ENCODE data around the gene GPD1. TPM values are rescaled to one million over a fixed set of nuclear protein-coding genes. Genes with fewer than 3 reads are reported as not detected.

Gene GPD1
- total and polyA plus RNA-seq, 9 of the 15 experiments (the other 6 are each of a cell fraction or from before 2014, with no cell fraction given), result 0.13 to 1.00 (median 0.55) TPM

DNA sequence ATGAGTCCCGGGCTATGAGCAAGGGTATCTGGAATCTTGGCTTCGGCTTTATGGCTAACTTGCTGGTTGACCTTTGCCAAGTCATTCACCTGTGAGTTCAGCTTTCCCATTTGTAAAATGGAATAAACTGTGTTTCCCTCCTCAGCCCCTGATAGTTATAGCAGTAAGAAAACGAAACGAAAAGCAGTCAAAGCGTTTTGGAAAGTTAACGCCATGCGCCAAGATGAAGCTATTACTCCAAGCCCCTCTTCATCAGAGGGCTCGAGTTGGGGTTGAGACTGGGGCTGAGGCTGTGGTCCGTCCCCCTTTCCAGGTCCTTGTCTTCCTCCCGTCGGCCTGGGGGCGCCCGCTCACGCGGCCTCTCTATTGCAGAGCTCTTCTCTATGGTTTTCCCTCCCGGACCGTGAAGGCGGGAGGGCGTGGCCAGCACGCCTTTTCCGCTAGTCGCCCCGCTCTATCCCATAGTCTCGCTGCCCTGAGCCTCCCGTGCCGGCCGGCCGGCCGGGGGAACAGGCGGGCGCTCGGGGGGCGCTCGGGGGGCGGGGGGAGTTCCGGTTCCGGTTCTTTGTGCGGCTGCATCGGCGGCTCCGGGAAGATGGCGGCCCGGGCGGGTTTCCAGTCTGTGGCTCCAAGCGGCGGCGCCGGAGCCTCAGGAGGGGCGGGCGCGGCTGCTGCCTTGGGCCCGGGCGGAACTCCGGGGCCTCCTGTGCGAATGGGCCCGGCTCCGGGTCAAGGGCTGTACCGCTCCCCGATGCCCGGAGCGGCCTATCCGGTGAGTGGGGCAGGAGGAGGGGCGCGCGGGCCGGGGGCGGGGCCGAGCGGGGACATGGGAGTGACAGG, 18.8 kb upstream of the GPD1 start, which contains the start of gene SMARCD1 (continued):
- TF ChIP-seq, protein P1, sequence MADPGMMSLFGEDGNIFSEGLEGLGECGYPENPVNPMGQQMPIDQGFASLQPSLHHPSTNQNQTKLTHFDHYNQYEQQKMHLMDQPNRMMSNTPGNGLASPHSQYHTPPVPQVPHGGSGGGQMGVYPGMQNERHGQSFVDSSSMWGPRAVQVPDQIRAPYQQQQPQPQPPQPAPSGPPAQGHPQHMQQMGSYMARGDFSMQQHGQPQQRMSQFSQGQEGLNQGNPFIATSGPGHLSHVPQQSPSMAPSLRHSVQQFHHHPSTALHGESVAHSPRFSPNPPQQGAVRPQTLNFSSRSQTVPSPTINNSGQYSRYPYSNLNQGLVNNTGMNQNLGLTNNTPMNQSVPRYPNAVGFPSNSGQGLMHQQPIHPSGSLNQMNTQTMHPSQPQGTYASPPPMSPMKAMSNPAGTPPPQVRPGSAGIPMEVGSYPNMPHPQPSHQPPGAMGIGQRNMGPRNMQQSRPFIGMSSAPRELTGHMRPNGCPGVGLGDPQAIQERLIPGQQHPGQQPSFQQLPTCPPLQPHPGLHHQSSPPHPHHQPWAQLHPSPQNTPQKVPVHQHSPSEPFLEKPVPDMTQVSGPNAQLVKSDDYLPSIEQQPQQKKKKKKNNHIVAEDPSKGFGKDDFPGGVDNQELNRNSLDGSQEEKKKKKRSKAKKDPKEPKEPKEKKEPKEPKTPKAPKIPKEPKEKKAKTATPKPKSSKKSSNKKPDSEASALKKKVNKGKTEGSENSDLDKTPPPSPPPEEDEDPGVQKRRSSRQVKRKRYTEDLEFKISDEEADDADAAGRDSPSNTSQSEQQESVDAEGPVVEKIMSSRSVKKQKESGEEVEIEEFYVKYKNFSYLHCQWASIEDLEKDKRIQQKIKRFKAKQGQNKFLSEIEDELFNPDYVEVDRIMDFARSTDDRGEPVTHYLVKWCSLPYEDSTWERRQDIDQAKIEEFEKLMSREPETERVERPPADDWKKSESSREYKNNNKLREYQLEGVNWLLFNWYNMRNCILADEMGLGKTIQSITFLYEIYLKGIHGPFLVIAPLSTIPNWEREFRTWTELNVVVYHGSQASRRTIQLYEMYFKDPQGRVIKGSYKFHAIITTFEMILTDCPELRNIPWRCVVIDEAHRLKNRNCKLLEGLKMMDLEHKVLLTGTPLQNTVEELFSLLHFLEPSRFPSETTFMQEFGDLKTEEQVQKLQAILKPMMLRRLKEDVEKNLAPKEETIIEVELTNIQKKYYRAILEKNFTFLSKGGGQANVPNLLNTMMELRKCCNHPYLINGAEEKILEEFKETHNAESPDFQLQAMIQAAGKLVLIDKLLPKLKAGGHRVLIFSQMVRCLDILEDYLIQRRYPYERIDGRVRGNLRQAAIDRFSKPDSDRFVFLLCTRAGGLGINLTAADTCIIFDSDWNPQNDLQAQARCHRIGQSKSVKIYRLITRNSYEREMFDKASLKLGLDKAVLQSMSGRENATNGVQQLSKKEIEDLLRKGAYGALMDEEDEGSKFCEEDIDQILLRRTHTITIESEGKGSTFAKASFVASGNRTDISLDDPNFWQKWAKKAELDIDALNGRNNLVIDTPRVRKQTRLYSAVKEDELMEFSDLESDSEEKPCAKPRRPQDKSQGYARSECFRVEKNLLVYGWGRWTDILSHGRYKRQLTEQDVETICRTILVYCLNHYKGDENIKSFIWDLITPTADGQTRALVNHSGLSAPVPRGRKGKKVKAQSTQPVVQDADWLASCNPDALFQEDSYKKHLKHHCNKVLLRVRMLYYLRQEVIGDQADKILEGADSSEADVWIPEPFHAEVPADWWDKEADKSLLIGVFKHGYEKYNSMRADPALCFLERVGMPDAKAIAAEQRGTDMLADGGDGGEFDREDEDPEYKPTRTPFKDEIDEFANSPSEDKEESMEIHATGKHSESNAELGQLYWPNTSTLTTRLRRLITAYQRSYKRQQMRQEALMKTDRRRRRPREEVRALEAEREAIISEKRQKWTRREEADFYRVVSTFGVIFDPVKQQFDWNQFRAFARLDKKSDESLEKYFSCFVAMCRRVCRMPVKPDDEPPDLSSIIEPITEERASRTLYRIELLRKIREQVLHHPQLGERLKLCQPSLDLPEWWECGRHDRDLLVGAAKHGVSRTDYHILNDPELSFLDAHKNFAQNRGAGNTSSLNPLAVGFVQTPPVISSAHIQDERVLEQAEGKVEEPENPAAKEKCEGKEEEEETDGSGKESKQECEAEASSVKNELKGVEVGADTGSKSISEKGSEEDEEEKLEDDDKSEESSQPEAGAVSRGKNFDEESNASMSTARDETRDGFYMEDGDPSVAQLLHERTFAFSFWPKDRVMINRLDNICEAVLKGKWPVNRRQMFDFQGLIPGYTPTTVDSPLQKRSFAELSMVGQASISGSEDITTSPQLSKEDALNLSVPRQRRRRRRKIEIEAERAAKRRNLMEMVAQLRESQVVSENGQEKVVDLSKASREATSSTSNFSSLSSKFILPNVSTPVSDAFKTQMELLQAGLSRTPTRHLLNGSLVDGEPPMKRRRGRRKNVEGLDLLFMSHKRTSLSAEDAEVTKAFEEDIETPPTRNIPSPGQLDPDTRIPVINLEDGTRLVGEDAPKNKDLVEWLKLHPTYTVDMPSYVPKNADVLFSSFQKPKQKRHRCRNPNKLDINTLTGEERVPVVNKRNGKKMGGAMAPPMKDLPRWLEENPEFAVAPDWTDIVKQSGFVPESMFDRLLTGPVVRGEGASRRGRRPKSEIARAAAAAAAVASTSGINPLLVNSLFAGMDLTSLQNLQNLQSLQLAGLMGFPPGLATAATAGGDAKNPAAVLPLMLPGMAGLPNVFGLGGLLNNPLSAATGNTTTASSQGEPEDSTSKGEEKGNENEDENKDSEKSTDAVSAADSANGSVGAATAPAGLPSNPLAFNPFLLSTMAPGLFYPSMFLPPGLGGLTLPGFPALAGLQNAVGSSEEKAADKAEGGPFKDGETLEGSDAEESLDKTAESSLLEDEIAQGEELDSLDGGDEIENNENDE (IDR thresholded peaks at IDR 0.05; ENCODE audit: low read depth, low read length), result no peak
- TF ChIP-seq CBFB (CRISPR knock-in tag; IDR thresholded peaks at IDR 0.05) (no peak), E2F3 (CRISPR knock-in tag; IDR thresholded peaks at IDR 0.05) (no peak), RNF2 (IDR thresholded peaks at IDR 0.05) (no peak), ZNF41 (CRISPR knock-in tag; conservative IDR thresholded peaks at IDR 0.05) (no peak)
- TF ChIP-seq, protein P2, sequence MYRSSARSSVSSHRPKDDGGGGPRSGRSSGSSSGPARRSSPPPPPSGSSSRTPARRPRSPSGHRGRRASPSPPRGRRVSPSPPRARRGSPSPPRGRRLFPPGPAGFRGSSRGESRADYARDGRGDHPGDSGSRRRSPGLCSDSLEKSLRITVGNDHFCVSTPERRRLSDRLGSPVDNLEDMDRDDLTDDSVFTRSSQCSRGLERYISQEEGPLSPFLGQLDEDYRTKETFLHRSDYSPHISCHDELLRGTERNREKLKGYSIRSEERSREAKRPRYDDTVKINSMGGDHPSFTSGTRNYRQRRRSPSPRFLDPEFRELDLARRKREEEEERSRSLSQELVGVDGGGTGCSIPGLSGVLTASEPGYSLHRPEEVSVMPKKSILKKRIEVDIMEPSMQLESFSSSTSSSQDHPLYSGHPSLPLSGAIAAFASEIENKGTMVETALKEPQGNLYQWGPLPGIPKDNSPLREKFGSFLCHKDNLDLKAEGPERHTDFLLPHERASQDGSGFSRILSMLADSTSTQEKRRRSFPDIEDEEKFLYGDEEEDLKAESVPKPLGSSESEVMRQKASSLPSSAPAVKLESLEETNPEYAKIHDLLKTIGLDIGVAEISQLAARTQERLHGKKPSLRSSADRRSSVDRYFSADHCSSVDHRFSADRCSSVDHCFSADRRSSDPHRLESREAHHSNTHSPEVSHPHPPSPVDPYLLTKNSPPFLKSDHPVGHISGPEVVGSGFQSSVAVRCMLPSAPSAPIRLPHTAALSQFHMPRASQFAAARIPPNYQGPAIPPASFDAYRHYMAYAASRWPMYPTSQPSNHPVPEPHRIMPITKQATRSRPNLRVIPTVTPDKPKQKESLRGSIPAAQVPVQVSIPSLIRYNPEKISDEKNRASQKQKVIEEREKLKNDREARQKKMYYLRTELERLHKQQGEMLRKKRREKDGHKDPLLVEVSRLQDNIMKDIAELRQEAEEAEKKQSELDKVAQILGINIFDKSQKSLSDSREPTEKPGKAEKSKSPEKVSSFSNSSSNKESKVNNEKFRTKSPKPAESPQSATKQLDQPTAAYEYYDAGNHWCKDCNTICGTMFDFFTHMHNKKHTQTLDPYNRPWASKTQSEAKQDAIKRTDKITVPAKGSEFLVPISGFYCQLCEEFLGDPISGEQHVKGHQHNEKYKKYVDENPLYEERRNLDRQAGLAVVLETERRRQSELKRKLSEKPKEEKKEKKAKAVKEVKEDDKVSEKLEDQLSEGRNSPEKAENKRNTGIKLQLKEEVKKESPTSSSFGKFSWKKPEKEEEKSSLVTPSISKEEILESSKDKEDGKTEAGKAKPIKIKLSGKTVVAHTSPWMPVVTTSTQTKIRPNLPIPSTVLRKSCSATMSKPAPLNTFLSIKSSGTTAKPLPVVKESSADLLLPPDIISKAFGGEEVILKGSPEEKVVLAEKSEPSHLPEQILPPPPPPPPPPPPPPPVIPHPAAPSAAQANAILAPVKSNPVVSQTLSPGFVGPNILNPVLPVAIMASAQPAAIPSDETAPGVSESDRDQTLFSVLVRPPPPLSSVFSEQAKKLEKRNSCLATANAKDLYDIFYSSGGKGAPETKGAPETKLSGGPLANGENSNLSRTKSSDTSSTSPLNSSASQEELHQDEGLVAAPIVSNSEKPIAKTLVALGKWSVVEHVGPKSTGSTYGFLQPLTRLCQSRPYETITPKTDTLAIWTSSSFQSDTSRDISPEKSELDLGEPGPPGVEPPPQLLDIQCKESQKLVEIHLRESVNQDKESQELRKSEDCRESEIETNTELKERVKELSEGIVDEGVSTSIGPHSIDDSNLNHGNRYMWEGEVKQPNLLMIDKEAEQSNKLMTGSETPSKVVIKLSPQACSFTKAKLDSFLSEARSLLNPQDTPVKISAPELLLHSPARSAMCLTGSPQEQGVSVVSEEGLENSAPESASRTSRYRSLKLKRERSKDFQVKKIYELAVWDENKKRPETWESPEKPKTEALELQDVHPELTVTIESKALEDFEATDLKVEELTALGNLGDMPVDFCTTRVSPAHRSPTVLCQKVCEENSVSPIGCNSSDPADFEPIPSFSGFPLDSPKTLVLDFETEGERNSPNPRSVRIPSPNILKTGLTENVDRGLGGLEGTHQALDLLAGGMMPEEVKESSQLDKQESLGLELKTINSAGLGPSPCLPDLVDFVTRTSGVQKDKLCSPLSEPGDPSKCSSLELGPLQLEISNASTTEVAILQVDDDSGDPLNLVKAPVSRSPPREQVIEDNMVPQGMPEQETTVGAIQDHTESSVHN (IDR thresholded peaks at IDR 0.05; ENCODE audit: borderline replicate concordance in 1 of 2, low read depth in 1 of 2), result no peak
